Measurements from ENCODE around the gene DSCAM. TPM values are rescaled to one million over a fixed set of nuclear protein-coding genes. Genes with fewer than 3 reads are reported as not detected.

The DSCAM gene
- total RNA-seq, 4 donors from 2014 or later: 0.19 TPM; not detected in 3

DNA sequence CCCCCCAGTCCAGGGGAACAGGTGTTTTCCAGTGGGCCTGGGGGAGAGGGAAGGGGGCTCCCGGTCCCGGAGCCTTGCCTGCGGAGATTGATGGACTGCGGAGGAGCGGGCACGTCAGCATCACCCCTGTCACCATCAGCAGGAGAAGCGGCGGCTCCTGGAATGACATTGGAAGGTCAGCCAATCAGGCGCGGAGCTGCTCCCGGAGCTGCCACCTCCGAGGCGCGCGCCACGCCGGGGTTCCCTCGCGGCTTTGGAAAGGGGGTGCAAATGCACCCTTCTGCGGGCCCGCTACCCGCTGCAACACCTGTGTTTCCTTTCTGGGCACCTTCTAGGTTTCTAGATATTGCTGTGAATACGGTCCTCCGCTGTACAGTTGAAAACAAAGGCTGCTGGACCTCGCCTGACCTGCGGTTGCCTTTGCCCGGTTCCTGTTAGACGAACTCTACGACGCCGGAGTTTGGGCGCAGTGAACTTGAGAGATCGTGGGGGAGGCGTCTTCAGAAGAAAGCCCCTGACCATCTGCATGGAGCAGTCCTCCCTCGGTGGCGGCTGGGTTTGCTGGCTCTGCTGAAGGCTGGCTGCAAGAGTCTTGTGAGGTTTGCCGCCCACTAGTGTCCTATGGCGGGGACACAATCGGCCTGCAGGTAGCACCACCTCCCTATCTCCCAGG lies 5.3 kb downstream of the DSCAM start:
- H3K36me3 ChIP-seq: no peaks in the 10 kb centered on the region
- DNase-seq: no peak
- TF ChIP-seq POLR2A (IDR thresholded peaks at IDR 0.05): no peak
- TF ChIP-seq, protein P1, sequence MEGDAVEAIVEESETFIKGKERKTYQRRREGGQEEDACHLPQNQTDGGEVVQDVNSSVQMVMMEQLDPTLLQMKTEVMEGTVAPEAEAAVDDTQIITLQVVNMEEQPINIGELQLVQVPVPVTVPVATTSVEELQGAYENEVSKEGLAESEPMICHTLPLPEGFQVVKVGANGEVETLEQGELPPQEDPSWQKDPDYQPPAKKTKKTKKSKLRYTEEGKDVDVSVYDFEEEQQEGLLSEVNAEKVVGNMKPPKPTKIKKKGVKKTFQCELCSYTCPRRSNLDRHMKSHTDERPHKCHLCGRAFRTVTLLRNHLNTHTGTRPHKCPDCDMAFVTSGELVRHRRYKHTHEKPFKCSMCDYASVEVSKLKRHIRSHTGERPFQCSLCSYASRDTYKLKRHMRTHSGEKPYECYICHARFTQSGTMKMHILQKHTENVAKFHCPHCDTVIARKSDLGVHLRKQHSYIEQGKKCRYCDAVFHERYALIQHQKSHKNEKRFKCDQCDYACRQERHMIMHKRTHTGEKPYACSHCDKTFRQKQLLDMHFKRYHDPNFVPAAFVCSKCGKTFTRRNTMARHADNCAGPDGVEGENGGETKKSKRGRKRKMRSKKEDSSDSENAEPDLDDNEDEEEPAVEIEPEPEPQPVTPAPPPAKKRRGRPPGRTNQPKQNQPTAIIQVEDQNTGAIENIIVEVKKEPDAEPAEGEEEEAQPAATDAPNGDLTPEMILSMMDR (IDR thresholded peaks at IDR 0.05): peak in 1 of 6 experiments; percentile 8
- no peaks in the 10 kb centered on the region for H3K4me1 ChIP-seq
- H3K27ac ChIP-seq: no peak overlapping the region
- no peaks in the 10 kb centered on the region for H3K27me3 ChIP-seq
- H3K9me3 ChIP-seq: no peaks in the 10 kb centered on the region
- H3K4me3 ChIP-seq: peak overlapping the region in 1 of 4 donors; percentile 13

DNA sequence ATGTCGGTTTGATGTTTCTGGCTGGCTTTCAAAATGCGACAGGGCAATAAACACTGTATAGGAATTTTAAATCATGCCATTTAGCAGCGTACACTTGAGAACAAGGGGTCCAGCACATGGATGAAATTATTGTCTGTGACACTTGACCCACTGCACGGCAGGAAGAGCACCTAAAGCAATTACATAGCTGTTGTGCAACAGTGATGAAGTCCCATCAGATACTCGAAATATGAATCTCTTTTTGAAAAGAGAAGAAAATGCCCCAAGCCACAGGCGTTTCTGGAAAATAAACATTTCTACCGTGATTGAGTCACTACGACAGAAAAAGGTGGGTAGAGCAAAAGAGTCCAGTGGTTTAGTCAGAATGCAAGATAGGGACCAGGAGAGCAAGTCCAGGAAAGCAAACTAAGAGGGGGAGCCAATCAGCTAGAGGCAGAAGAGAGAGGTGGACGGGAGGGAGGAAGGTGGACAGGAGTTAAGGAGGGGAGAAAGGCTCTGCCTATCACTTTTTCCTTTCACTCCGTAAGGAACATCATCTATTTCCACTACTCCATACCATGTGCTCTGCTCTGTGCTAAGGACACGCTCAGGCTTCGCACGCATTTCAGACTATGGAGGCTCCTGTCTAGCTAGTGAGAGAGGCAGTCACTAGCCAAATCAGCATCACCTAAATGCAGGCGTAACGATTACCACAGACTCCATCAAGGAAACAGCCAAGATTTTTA lies 6.4 kb downstream of the DSCAM start:
- H3K36me3 ChIP-seq: no peaks in the 10 kb centered on the region
- H3K9me3 ChIP-seq: no peaks in the 10 kb centered on the region
- no peaks in the 10 kb centered on the region for H3K4me1 ChIP-seq
- no peaks in the 10 kb centered on the region for H3K27me3 ChIP-seq
- no peak for DNase-seq
- TF ChIP-seq, protein P1 (IDR thresholded peaks at IDR 0.05): no peak
- TF ChIP-seq POLR2A (IDR thresholded peaks at IDR 0.05): no peak
- H3K27ac ChIP-seq: no peak overlapping the region
- no peak overlapping the region for H3K4me3 ChIP-seq

DNA sequence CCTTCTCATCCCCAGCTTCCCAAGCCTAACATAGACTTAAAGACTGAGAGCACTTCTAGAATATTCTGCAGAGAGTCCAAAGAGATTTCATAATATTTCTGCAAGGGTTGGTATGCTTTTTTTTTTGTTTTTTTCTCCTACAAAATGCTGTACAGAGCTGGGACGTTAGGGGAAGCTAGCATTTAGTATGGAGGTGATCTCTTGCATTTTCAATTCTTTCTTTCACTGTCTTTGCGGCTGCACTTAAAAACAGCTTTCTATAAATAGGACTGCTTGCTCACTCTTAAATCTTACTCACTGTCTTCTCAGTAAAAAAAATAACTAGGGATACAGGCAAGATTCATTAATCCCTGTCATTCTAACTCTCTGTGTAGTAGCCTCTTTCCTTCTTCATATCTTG lies 7.4 kb downstream of the DSCAM start:
- no peak for TF ChIP-seq POLR2A (IDR thresholded peaks at IDR 0.05)
- TF ChIP-seq, protein P1 (IDR thresholded peaks at IDR 0.05): no peak
- Histone ChIP-seq H3K4me3 (no peak overlapping the region), H3K27ac (no peak overlapping the region), H3K36me3 (no peaks in the 10 kb centered on the region), H3K4me1 (no peaks in the 10 kb centered on the region), H3K9me3 (no peaks in the 10 kb centered on the region), H3K27me3 (no peaks in the 10 kb centered on the region)
- no peak for DNase-seq

DNA sequence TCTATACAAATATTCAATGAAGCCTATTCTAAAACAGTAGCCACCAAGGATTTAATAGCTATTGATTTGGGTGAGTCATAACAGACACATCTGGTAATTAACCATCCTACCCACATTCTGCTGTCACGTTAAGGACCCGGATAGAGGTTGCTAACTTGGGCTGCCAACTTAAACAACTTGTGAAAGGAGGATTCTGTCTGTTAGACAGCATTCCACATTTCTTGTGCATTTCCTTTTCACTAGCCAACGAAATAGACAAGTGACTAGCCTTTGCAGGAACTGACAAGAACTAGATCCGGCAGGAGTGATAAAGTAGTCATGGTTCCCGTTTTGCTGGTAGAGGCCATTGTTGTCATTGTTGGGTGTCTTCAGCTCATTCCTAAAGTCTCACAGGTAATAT lies 9.5 kb downstream of the DSCAM start:
- no peak for DNase-seq
- H3K27ac ChIP-seq: no peak overlapping the region
- H3K9me3 ChIP-seq: no peaks in the 10 kb centered on the region
- no peaks in the 10 kb centered on the region for H3K36me3 ChIP-seq
- TF ChIP-seq, protein P1 (IDR thresholded peaks at IDR 0.05): no peak
- no peak for TF ChIP-seq POLR2A (IDR thresholded peaks at IDR 0.05)
- H3K27me3 ChIP-seq: no peaks in the 10 kb centered on the region
- H3K4me3 ChIP-seq: no peak overlapping the region
- H3K4me1 ChIP-seq: no peaks in the 10 kb centered on the region

DNA sequence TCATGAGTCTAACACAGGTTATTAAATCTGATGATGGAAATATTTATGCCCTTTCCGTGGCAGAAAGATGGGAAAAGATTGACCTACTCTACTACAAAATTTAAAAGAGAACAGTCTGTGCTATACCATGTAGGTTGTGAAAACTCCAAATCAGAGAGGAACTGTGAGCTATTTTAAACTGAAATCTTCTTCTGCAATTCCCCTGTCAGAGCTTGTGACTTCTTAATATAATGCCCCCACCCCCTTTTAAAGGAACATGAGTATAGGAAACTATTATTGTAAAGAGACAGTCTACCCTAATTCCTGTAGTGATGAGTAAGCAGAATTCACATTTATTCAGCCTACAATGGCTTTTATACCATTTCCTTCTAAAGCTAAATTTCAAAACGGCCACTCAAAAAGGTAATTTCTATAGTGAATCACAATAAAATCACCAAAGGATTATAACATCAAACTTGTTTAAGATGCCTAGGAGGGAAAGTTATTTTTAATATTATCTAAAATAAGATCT lies 11.7 kb downstream of the DSCAM start:
- TF ChIP-seq POLR2A (IDR thresholded peaks at IDR 0.05): no peak
- TF ChIP-seq, protein P1 (IDR thresholded peaks at IDR 0.05): no peak
- H3K27me3 ChIP-seq: no peaks in the 10 kb centered on the region
- no peaks in the 10 kb centered on the region for H3K9me3 ChIP-seq
- H3K27ac ChIP-seq: no peak overlapping the region
- no peak for DNase-seq
- no peaks in the 10 kb centered on the region for H3K4me1 ChIP-seq
- no peak overlapping the region for H3K4me3 ChIP-seq
- H3K36me3 ChIP-seq: no peaks in the 10 kb centered on the region

Measured in Peyer's patch (tissue), 4 donors.